OCI-LY3 (cell line): ENCODE results near the gene APCDD1L.

Source experiments
- H2AFZ ChIP-seq: fragments of 200-600, 300-600 bp; shearing (Covaris generic); 2 replicates; pipeline ENCODE4 v1.6.0; 2014; ENCODE audit warnings: antibody characterized with exemption, low read depth, low read length
- H3K27ac ChIP-seq: fragments of 200-600, 300-600 bp; sonication (generic); 2 replicates; pipeline ENCODE4 v1.5.1; 2014; ENCODE audit warnings: mild to moderate bottlenecking, low read length, moderate library complexity, mixed read lengths
- H3K27me3 ChIP-seq: fragments of 200-600, 300-600 bp; sonication (generic); 2 replicates; pipeline ENCODE4 v1.6.1; 2014; ENCODE audit warnings: low read depth, low read length, mixed read lengths
- H3K36me3 ChIP-seq: fragments of 200-600, 300-600 bp; sonication (generic); replicated peaks from 2 replicates; pipeline ENCODE3; 2014; ENCODE audit warnings: low read depth, low read length, mixed read lengths
- H3K4me1 ChIP-seq: fragments of 300-600, 200-600 bp; sonication (generic); 2 replicates; pipeline ENCODE4 v1.6.1; 2014; ENCODE audit warnings: low read length, mixed read lengths
- H3K4me2 ChIP-seq: fragments of 200-600, 300-600 bp; sonication (generic); 2 replicates; pipeline ENCODE4 v1.6.1; 2014; ENCODE audit warnings: low read length, mixed read lengths
- H3K4me3 ChIP-seq: fragments of 300-600, 200-600 bp; sonication (generic); 2 replicates; pipeline ENCODE4 v1.5.1; 2014; ENCODE audit warnings: antibody characterized with exemption, mild to moderate bottlenecking, low read length, moderate library complexity
- H3K79me2 ChIP-seq: fragments of 300-600, 200-600 bp; shearing (Covaris generic); 2 replicates; pipeline ENCODE4 v1.6.1; 2014; ENCODE audit warnings: mild to moderate bottlenecking, low read length, mixed read lengths
- H3K9ac ChIP-seq: fragments of 300-600, 200-600 bp; shearing (Covaris generic); 2 replicates; pipeline ENCODE4 v1.6.0; 2014; ENCODE audit warnings: mild to moderate bottlenecking, low read length, moderate library complexity
- H3K9me3 ChIP-seq: fragments of 200-600, 300-600 bp; shearing (Covaris generic); 2 replicates; pipeline ENCODE4 v1.6.1; 2014; ENCODE audit warnings: low read length, mixed read lengths; ENCODE audit not compliant: insufficient read depth
- H4K20me1 ChIP-seq: fragments of 200-600, 300-600 bp; sonication (generic); 2 replicates; pipeline ENCODE4 v1.6.1; 2016; ENCODE audit warnings: low read length, mixed read lengths; ENCODE audit not compliant: insufficient read depth
- EZH2phosphoT487 ChIP-seq: fragments of 200-600 bp; shearing (Covaris generic); IDR thresholded peaks from 2 replicates; pipeline ENCODE4 v1.6.1; 2018; ENCODE audit warnings: antibody characterized with exemption, mixed run types, low read depth
- TF ChIP-seq, protein P1 (sequence below): fragments of 200-600, 300-600 bp; sonication (generic); IDR thresholded peaks from 2 replicates; pipeline ENCODE4 v1.5.1; 2014; ENCODE audit warnings: antibody characterized with exemption, low read length, low read depth

The APCDD1L gene

DNA sequence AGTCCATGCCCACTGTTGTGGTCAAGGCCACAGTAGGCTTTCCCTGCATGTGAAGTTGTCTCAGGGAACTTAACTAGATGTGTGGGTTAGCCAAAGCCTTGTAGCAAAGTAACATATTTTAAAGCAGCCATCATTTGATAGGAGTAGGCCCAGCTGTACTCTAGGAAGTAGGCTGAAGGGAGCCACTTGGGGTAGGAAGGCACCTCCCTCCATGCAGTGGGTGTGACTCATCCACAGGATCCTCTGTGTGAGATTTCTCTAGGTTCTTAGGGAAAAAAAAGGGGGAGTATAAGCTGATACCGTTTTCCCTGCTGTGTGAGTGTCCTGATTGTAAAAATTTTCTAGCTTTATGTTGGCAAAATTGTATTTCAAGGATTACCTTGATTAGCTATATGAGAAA lies 81.4 kb downstream of the APCDD1L start:
- Histone ChIP-seq H3K27ac (no peak overlapping the region), H3K27me3 (no peaks in the 10 kb centered on the region), H2AFZ (no peak overlapping the region), H3K9me3 (no peaks in the 10 kb centered on the region), H3K4me2 (no peak overlapping the region), H3K36me3 (peaks cover 32% of the 10 kb centered on the region), H3K4me3 (no peak overlapping the region), H3K9ac (no peak overlapping the region), H4K20me1 (peaks cover 67% of the 10 kb centered on the region), H3K4me1 (peaks cover 7% of the 10 kb centered on the region), H3K79me2 (peaks cover 81% of the 10 kb centered on the region)
- TF ChIP-seq EZH2phosphoT487: no peak
- TF ChIP-seq, protein P1, sequence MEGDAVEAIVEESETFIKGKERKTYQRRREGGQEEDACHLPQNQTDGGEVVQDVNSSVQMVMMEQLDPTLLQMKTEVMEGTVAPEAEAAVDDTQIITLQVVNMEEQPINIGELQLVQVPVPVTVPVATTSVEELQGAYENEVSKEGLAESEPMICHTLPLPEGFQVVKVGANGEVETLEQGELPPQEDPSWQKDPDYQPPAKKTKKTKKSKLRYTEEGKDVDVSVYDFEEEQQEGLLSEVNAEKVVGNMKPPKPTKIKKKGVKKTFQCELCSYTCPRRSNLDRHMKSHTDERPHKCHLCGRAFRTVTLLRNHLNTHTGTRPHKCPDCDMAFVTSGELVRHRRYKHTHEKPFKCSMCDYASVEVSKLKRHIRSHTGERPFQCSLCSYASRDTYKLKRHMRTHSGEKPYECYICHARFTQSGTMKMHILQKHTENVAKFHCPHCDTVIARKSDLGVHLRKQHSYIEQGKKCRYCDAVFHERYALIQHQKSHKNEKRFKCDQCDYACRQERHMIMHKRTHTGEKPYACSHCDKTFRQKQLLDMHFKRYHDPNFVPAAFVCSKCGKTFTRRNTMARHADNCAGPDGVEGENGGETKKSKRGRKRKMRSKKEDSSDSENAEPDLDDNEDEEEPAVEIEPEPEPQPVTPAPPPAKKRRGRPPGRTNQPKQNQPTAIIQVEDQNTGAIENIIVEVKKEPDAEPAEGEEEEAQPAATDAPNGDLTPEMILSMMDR: no peak

DNA sequence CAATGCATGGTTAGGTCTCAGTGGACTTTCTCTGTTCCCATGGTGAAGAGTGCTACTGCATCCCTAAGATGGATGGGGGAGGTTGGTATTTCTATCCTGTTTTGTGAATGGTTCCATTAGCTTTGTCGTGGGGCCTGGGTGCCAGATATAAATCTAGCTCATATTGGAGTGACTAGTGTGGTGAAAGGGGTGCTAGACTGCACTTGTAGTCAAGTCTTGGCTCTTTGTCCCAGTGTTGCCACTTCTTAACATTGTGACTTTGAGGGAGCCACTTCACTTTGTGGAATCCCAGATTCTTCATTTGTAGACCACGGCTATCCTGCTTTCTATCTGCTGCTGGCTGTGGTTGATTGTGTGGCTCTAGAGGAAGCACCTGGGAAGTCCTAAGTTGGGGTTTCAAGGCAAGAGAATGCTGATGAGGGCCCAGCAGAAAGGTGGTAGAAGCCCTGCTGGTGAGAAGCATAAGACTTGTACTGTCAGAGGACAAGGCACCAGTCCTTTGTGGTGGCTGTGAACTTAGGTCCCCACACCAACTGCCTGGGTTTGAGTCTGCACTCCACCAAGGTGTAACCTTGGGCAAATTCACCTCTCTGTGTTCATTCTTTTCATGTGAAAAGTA lies 82.1 kb downstream of the APCDD1L start:
- H3K36me3 ChIP-seq: peaks cover 35% of the 10 kb centered on the region
- H3K9me3 ChIP-seq: no peaks in the 10 kb centered on the region
- H3K9ac ChIP-seq: no peak overlapping the region
- peaks cover 81% of the 10 kb centered on the region for H3K79me2 ChIP-seq
- peaks cover 7% of the 10 kb centered on the region for H3K4me1 ChIP-seq
- peaks cover 68% of the 10 kb centered on the region for H4K20me1 ChIP-seq
- no peaks in the 10 kb centered on the region for H3K27me3 ChIP-seq
- no peak overlapping the region for H3K27ac ChIP-seq
- TF ChIP-seq, protein P1: no peak
- TF ChIP-seq EZH2phosphoT487: no peak
- H3K4me3 ChIP-seq: no peak overlapping the region
- H2AFZ ChIP-seq: no peak overlapping the region
- H3K4me2 ChIP-seq: no peak overlapping the region

- peaks cover 81% of the 10 kb centered on the region for H3K79me2 ChIP-seq
- H3K4me2 ChIP-seq: no peak overlapping the region
- H3K9ac ChIP-seq: no peak overlapping the region
- H3K4me3 ChIP-seq: no peak overlapping the region
- no peak overlapping the region for H3K27ac ChIP-seq
- peaks cover 65% of the 10 kb centered on the region for H4K20me1 ChIP-seq
- no peak overlapping the region for H2AFZ ChIP-seq
- TF ChIP-seq, protein P1: no peak
- no peak for TF ChIP-seq EZH2phosphoT487
- H3K9me3 ChIP-seq: no peaks in the 10 kb centered on the region
- peaks cover 4% of the 10 kb centered on the region for H3K4me1 ChIP-seq
- H3K27me3 ChIP-seq: no peaks in the 10 kb centered on the region
- peaks cover 35% of the 10 kb centered on the region for H3K36me3 ChIP-seq
These were observed 82.8 kb downstream of the APCDD1L start for GRCh38 chr20:58432186-58432954.

DNA sequence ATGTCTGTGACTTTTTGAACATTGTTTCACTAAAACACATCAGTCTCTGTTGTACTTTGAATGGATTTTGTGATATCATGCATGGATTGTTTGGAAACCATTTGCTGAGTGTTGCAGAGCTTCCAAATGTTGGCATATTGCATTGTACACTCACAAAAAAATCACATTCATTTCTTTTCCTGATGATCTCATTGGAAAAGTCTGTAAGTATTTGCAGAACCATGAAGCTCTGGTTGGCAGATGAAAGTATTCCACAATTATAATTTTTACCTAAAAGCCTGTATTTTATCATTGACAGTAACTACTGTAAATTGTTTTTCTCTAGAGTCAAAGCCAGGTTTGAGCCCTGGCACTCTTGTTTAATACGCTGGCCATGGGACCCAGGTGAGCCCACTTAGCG lies 84.1 kb downstream of the APCDD1L start:
- Histone ChIP-seq H2AFZ (no peak overlapping the region), H3K4me3 (no peak overlapping the region), H3K27ac (no peak overlapping the region), H3K4me1 (no peaks in the 10 kb centered on the region), H3K9ac (no peak overlapping the region), H4K20me1 (peaks cover 60% of the 10 kb centered on the region), H3K27me3 (no peaks in the 10 kb centered on the region), H3K79me2 (peaks cover 89% of the 10 kb centered on the region), H3K36me3 (peaks cover 40% of the 10 kb centered on the region), H3K9me3 (no peaks in the 10 kb centered on the region), H3K4me2 (no peak overlapping the region)
- TF ChIP-seq, protein P1: no peak
- TF ChIP-seq EZH2phosphoT487: no peak
